ENCODE results near the gene SEC61B.

DNA sequence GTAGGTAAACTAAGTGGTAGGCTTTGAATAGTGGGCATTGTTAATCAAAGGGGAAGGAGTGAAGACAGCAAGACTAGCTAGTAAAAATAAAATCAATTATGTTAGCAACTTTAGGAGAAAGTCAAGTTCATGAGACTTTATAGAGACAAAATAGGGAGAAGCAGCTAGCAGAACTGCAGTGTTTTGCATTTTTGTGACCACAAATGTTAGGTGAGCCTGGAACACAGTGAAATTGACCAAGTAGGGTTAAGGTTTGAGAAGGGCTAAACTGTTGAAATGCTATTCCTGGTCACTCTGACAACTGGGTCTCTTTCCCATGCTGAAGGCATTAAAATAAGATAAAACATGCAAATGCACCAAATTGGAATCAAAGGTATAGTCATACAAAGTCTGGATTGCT is 13.0 kb downstream of the SEC61B start:
- TF ChIP-seq, protein P1, sequence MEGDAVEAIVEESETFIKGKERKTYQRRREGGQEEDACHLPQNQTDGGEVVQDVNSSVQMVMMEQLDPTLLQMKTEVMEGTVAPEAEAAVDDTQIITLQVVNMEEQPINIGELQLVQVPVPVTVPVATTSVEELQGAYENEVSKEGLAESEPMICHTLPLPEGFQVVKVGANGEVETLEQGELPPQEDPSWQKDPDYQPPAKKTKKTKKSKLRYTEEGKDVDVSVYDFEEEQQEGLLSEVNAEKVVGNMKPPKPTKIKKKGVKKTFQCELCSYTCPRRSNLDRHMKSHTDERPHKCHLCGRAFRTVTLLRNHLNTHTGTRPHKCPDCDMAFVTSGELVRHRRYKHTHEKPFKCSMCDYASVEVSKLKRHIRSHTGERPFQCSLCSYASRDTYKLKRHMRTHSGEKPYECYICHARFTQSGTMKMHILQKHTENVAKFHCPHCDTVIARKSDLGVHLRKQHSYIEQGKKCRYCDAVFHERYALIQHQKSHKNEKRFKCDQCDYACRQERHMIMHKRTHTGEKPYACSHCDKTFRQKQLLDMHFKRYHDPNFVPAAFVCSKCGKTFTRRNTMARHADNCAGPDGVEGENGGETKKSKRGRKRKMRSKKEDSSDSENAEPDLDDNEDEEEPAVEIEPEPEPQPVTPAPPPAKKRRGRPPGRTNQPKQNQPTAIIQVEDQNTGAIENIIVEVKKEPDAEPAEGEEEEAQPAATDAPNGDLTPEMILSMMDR (IDR thresholded peaks at IDR 0.05) = no peak
- no peak for TF ChIP-seq POLR2A (IDR thresholded peaks at IDR 0.05)

Measured in adrenal gland (tissue), 5 donors.